ENCODE data around the gene TNS1. TPM values are rescaled to one million over a fixed set of nuclear protein-coding genes. Genes with fewer than 3 reads are reported as not detected.
A peak's percentile ranks its signal among the peaks of the same experiment; 100 is the strongest.

The TNS1 gene
- total RNA-seq, 2 donors from 2014 or later = 168 to 174 TPM

- Histone ChIP-seq H3K27ac (peak overlapping the region in 2 of 4 donors; percentile 67 to 69), H3K4me3 (no peak overlapping the region), H3K4me1 (peaks cover 66% of the 10 kb centered on the region), H3K36me3 (replicated peaks in 1 of 2; ENCODE audit: insufficient read depth in 1 of 2, low read depth in 2 of 2) (no peaks in the 10 kb centered on the region), H3K9me3 (no peaks in the 10 kb centered on the region), H3K27me3 (no peaks in the 10 kb centered on the region)
- ATAC-seq = peak; percentile 48
- TF ChIP-seq, protein P1, sequence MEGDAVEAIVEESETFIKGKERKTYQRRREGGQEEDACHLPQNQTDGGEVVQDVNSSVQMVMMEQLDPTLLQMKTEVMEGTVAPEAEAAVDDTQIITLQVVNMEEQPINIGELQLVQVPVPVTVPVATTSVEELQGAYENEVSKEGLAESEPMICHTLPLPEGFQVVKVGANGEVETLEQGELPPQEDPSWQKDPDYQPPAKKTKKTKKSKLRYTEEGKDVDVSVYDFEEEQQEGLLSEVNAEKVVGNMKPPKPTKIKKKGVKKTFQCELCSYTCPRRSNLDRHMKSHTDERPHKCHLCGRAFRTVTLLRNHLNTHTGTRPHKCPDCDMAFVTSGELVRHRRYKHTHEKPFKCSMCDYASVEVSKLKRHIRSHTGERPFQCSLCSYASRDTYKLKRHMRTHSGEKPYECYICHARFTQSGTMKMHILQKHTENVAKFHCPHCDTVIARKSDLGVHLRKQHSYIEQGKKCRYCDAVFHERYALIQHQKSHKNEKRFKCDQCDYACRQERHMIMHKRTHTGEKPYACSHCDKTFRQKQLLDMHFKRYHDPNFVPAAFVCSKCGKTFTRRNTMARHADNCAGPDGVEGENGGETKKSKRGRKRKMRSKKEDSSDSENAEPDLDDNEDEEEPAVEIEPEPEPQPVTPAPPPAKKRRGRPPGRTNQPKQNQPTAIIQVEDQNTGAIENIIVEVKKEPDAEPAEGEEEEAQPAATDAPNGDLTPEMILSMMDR (IDR thresholded peaks at IDR 0.05) = no peak
- no peak for TF ChIP-seq POLR2A (IDR thresholded peaks at IDR 0.05)
- peak in 3 of 4 donors; percentile 39 to 70 (median 69) for DNase-seq
- intact Hi-C loops (cut with DNase I) = no loop called here
- WGBS, 2 donors = 47 to 52% methylated on average over 3 of the region's 3 CpGs
Measured at GRCh38 chr2:217954469-217954868, 48.3 kb downstream of the TNS1 start.

GRCh38 chr2:217954051-217954450 lies 48.7 kb downstream of the TNS1 start:
- H3K36me3 ChIP-seq (replicated peaks in 1 of 2; ENCODE audit: insufficient read depth in 1 of 2, low read depth in 2 of 2) = no peaks in the 10 kb centered on the region
- TF ChIP-seq, protein P1 (IDR thresholded peaks at IDR 0.05) = no peak
- no peak for TF ChIP-seq POLR2A (IDR thresholded peaks at IDR 0.05)
- H3K4me1 ChIP-seq = peaks cover 66% of the 10 kb centered on the region
- H3K27me3 ChIP-seq = no peaks in the 10 kb centered on the region
- WGBS, 2 donors = 90 to 92% methylated on average over 8 to 9 of the region's 9 CpGs
- ATAC-seq = no peak
- no peak overlapping the region for H3K4me3 ChIP-seq
- intact Hi-C loops (cut with DNase I) = no loop called here
- H3K9me3 ChIP-seq = no peaks in the 10 kb centered on the region
- peak in 1 of 4 donors; percentile 10 for DNase-seq
- peak overlapping the region; percentile 0 to 69 (median 60) for H3K27ac ChIP-seq

GRCh38 chr2:217953531-217953932 lies 49.3 kb downstream of the TNS1 start:
- TF ChIP-seq POLR2A (IDR thresholded peaks at IDR 0.05) = no peak
- TF ChIP-seq, protein P1 (IDR thresholded peaks at IDR 0.05) = peak in 2 of 7 experiments; percentile 9 to 13
- DNase-seq (peak in 2 of 4 donors; percentile 20 to 49), ATAC-seq (peak; percentile 54)
- no peak overlapping the region for H3K4me3 ChIP-seq
- peaks cover 66% of the 10 kb centered on the region for H3K4me1 ChIP-seq
- no peaks in the 10 kb centered on the region for H3K27me3 ChIP-seq
- WGBS, 2 donors = 67 to 68% methylated on average over 6 of the region's 6 CpGs
- H3K27ac ChIP-seq = peak overlapping the region; percentile 0 to 69 (median 60)
- intact Hi-C loops (cut with DNase I) = no loop called here
- H3K36me3 ChIP-seq (replicated peaks in 1 of 2; ENCODE audit: insufficient read depth in 1 of 2, low read depth in 2 of 2) = no peaks in the 10 kb centered on the region
- no peaks in the 10 kb centered on the region for H3K9me3 ChIP-seq

DNA sequence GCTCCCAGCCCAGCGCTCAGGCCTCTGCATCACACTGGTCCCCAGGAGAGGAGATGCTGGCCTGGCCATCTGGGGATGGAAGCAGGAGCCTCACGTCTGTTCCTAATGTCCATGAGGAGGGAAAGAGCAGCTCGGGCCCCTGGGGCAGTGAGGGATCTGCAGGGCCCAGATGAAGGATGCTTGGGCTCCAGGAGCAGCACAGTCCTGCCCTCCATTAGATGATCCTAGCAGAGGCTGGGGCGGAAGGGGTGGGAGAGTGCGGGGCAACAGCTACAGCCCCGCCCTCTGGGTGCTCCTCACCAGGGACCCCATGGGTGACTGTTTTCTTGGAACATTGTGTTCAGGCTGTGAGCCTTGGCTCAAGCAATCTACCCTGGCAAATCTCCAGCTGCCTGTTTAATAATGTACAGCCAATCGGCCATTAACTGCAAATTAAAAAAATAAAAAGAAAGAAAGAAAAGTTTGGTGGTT lies 49.7 kb downstream of the TNS1 start:
- 58 to 71% methylated on average over 3 to 7 of the region's 7 CpGs for WGBS, 2 donors
- H3K4me3 ChIP-seq = no peak overlapping the region
- no peaks in the 10 kb centered on the region for H3K36me3 ChIP-seq (replicated peaks in 1 of 2; ENCODE audit: insufficient read depth in 1 of 2, low read depth in 2 of 2)
- TF ChIP-seq, protein P1 (IDR thresholded peaks at IDR 0.05) = no peak
- no peak for TF ChIP-seq POLR2A (IDR thresholded peaks at IDR 0.05)
- H3K4me1 ChIP-seq = peaks cover 66% of the 10 kb centered on the region
- intact Hi-C loops (cut with DNase I) = no loop called here
- ATAC-seq = peak; percentile 36
- no peaks in the 10 kb centered on the region for H3K27me3 ChIP-seq
- peak overlapping the region; percentile 20 to 69 (median 60) for H3K27ac ChIP-seq
- peak in 3 of 4 donors; percentile 35 to 68 (median 51) for DNase-seq
- no peaks in the 10 kb centered on the region for H3K9me3 ChIP-seq

DNA sequence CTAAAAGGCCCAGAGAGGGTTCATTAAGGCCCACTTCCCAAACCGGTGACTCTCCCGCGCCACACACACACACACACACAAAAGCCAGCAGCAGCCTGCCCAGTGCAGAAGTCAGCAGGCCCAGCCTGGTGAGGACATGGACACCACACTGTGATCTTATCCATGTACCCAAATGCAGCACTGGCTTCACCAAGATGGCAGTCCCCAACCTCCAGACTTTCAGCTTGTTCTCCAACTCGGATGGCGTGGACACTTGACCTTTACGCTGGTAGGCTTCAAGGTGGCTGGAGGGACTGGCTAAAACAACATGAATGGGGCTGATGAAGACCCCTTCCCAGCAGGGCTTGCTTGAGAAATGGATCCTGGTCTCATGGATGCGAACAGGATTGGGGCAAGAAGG lies 50.4 kb downstream of the TNS1 start:
- Histone ChIP-seq H3K4me1 (peaks cover 66% of the 10 kb centered on the region), H3K4me3 (no peak overlapping the region), H3K36me3 (replicated peaks in 1 of 2; ENCODE audit: insufficient read depth in 1 of 2, low read depth in 2 of 2) (no peaks in the 10 kb centered on the region), H3K27ac (peak overlapping the region in 3 of 4 donors; percentile 20 to 69 (median 67)), H3K9me3 (no peaks in the 10 kb centered on the region), H3K27me3 (no peaks in the 10 kb centered on the region)
- WGBS, 2 donors = 93 to 100% methylated on average over 7 of the region's 7 CpGs
- intact Hi-C loops (cut with DNase I) = no loop called here
- peak in 1 of 4 donors; percentile 8 for DNase-seq
- no peak for ATAC-seq
- TF ChIP-seq, protein P1 (IDR thresholded peaks at IDR 0.05) = no peak
- TF ChIP-seq POLR2A (IDR thresholded peaks at IDR 0.05) = no peak
